SK-N-MC (cell line): ENCODE data around the gene OPA1.

Source experiments
- EZH2 ChIP-seq: fragments of 200-600 bp; sonication (generic); IDR thresholded peaks from one replicate; pipeline ENCODE4 v1.6.1; 2017; ENCODE audit warnings: antibody characterized with exemption
- FOXP2 ChIP-seq: optimal IDR thresholded peaks from 2 replicates; pipeline ENCODE3; 2011; ENCODE audit warnings: mild to moderate bottlenecking, moderate library complexity; ENCODE audit not compliant: insufficient read depth; ENCODE audit errors: extremely low read length, control extremely low read depth
- POLR2AphosphoS5 ChIP-seq: IDR thresholded peaks from 2 replicates; pipeline ENCODE4 v1.6.1; 2012; ENCODE audit warnings: mild to moderate bottlenecking, low read depth, low read length, borderline replicate concordance

GRCh38 chr3:193548406-193548805 is 44.6 kb upstream of the OPA1 start:
- no peak for TF ChIP-seq EZH2
- no peak for TF ChIP-seq POLR2AphosphoS5
- TF ChIP-seq FOXP2: no peak
